NCI-H748 (cell line): ENCODE measurements around the gene POU2F3.

Source experiments
- DNase-seq: peaks from one replicate; lab custom pipeline; 2025; ENCODE audit not compliant: unreplicated experiment; lab: John Stamatoyannopoulos, UW

POU2F3 gene

GRCh38 chr11:120337355-120338106, 97.6 kb downstream of the POU2F3 start:
- DNase-seq, result peak; percentile 24

- DNase-seq, result no peak
These were observed 98.4 kb downstream of the POU2F3 start for GRCh38 chr11:120338107-120338933.

DNA sequence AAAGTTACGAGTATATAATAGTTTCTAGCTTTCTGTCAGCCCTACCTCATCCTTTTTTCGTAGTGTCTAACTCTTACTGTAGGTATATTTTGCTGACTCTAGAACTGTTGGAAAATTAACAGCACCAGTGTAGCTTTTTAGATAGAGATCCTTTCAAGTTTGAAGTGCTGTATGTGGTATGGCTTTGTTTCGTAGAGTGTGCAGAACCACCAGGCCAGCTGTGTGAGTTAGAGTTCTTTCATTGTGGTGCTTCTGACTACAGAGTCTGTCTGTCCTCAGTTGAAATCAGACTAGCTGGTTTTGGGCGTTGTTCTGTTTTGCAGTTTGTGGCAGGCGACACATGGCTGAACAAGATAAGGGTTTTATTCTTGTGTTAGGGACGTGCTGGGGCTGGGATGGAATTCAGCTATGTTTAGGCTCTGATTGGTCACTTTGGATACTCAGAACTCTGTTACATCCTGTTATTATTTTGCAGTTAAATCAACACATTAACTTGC, 99.5 kb downstream of the POU2F3 start:
- DNase-seq, result no peak

DNA sequence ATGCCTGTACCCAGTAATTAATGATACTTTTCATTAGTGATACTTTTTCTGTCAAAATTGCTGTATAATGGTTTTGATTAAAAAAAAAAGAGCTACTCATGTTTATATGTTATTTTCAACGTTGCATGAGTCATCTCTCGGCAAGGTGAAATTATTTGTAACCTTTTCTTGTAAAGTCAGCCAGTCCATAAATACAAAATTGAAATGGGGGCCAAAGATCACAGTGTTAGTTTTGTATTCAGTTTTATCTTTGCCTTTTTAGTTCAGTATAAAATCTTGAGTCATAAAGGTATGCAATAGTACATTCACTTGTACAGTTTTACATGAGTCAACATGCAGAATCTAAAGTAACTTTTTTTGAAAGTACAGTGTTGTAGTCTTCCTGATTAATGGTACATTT, 100.6 kb downstream of the POU2F3 start:
- no peak for DNase-seq

- no peak for DNase-seq
These were observed 102.3 kb downstream of the POU2F3 start for GRCh38 chr11:120342226-120342625.

- no peak for DNase-seq
These were observed 102.7 kb downstream of the POU2F3 start for GRCh38 chr11:120342678-120343077.

- DNase-seq, result no peak
These were observed 103.5 kb downstream of the POU2F3 start for GRCh38 chr11:120343429-120343828.

- no peak for DNase-seq
These were observed 104.5 kb downstream of the POU2F3 start for GRCh38 chr11:120344302-120345004.

GRCh38 chr11:120346233-120346632, 106.3 kb downstream of the POU2F3 start:
- DNase-seq, result no peak

- DNase-seq, result no peak
These were observed 110.7 kb downstream of the POU2F3 start for GRCh38 chr11:120350637-120351036.

GRCh38 chr11:120352405-120352804, 112.5 kb downstream of the POU2F3 start:
- no peak for DNase-seq

DNA sequence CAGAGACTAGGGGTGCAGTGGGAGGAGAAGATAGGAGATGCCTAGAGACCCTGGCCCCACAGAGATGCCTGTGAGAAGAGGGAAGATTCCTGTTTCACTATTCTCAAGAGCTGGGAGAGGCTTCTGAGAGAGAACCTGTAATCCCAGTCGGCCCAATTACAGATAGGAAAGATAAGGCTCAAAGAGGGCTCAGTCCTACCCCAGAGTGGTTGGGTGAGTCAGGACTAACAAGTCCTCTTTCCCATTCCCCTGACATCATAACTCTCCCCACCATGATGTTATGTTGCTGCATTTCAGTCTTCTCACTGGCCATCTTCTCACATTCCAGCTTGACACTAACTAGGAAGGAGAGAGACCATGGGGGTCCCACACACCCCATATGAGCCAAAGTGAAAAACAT, 114.1 kb downstream of the POU2F3 start:
- DNase-seq, result no peak

- DNase-seq, result no peak
These were observed 114.8 kb downstream of the POU2F3 start for GRCh38 chr11:120354779-120355178.

DNA sequence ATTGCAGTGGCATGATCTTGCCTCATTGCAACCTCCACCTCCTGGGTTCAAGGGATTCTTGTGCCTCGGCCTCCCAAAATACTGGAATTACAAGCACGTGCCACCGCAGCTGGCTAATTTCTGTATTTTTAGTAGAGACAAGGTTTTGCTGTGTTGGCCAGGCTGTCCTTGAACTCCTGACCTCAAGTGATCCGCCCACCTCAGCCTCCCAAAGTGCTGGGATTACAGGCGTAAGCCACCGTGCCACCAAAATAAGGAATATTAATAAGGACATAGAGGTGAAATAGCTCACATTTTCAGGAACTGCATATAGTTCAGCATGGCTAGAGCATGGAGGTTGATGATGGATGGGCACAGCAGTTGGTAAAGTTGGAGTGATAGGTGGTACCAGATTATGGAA, 117.7 kb downstream of the POU2F3 start:
- no peak for DNase-seq

DNA sequence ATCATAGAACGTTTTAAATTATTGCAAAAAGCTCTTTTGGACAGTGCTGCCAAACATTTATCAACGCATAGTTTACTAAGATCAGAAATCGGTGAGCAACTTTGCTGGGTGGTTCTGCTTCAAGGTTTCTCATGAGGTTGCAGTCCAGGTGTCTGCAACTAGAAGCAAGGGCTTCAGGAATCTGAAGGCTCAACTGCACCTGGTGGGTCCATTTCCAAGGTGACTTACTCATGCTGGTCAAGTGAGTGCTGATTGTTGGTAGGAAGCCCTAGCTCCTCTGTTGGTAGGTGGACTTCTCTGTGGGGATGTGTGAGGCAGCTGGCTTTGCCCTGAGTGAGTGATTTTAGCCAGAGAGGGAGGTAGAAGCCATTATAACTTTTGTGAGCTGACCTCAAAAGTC, 118.8 kb downstream of the POU2F3 start:
- no peak for DNase-seq

- DNase-seq, result no peak
These were observed 123.5 kb downstream of the POU2F3 start for GRCh38 chr11:120363436-120363835.

DNA sequence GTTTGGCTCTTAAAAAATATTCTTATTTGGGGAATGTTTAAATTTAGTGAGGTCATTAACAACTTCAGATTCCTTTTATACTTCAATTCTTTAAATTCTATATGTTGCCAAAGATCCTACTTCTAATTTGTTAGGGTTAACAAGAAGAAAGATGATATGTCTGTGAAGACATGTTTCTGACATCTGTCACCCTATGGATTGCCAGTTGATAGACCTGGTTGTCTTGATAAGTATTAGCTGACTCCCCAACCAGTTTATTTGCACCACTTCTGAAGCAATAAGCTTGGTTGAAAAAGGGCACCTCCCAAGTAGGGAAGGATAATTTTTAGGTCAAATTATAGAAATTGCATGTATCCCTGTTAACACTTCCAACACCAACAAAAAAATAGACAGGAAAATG, 125.6 kb downstream of the POU2F3 start:
- no peak for DNase-seq
